H9 (cell line): Measurements from ENCODE around the gene PHACTR4. TPM values are rescaled to one million over a fixed set of nuclear protein-coding genes. Genes with fewer than 3 reads are reported as not detected.

Source experiments
- DNase-seq: peaks from one replicate; pipeline ENCODE4 v3.0.0-alpha.2; 2017
- H2AFZ ChIP-seq: one replicate; pipeline ENCODE4 v1.6.1; 2013; ENCODE audit warnings: mild to moderate bottlenecking, low read length, control low read depth, moderate library complexity
- H2AK5ac ChIP-seq: 2 replicates; pipeline ENCODE4 v1.6.1; 2013; ENCODE audit warnings: low read length, control low read depth, mixed read lengths; ENCODE audit not compliant: insufficient read length
- H2BK120ac ChIP-seq: one replicate; pipeline ENCODE4 v1.6.1; 2013; ENCODE audit warnings: low read depth, mild to moderate bottlenecking, low read length, control low read depth, inconsistent platforms; ENCODE audit not compliant: poor library complexity, severe bottlenecking
- H2BK12ac ChIP-seq: 2 replicates; pipeline ENCODE4 v1.6.1; 2013; ENCODE audit warnings: low read length, control low read depth, mixed read lengths, low read depth; ENCODE audit not compliant: insufficient read length
- H2BK15ac ChIP-seq: 2 replicates; pipeline ENCODE4 v1.6.1; 2013; ENCODE audit warnings: low read depth, low read length, control low read depth
- H2BK20ac ChIP-seq: one replicate; pipeline ENCODE4 v1.6.1; 2013; ENCODE audit warnings: low read depth, mild to moderate bottlenecking, low read length, control low read depth, inconsistent platforms; ENCODE audit not compliant: poor library complexity, severe bottlenecking
- H2BK5ac ChIP-seq: 2 replicates; pipeline ENCODE4 v1.6.1; 2013; ENCODE audit warnings: low read length, control low read depth, mixed read lengths; ENCODE audit not compliant: insufficient read length
- H3K14ac ChIP-seq: 2 replicates; pipeline ENCODE4 v1.6.1; 2013; ENCODE audit warnings: low read length, control low read depth; ENCODE audit not compliant: insufficient read depth
- H3K18ac ChIP-seq: 2 replicates; pipeline ENCODE4 v1.6.1; 2013; ENCODE audit warnings: low read depth, mild to moderate bottlenecking, mixed read lengths, low read length, control low read depth; ENCODE audit not compliant: insufficient read length
- H3K23ac ChIP-seq: 2 replicates; pipeline ENCODE4 v1.6.1; 2013; ENCODE audit warnings: low read length, control low read depth, mixed read lengths, low read depth; ENCODE audit not compliant: insufficient read length
- H3K23me2 ChIP-seq: 2 replicates; pipeline ENCODE4 v1.6.1; 2013; ENCODE audit warnings: low read depth, mild to moderate bottlenecking, mixed read lengths, low read length, control low read depth; ENCODE audit not compliant: insufficient read length, poor library complexity, severe bottlenecking
- H3K27ac ChIP-seq: 2 replicates; pipeline ENCODE4 v1.5.1; 2013; ENCODE audit warnings: low read length, control low read depth, mixed read lengths, low read depth; ENCODE audit not compliant: insufficient read length
- H3K27me3 ChIP-seq: 2 replicates; pipeline ENCODE4 v1.6.1; 2013; ENCODE audit warnings: low read length, control low read depth, inconsistent platforms; ENCODE audit not compliant: insufficient read depth
- H3K4ac ChIP-seq: 2 replicates; pipeline ENCODE4 v1.6.1; 2013; ENCODE audit warnings: low read depth, mild to moderate bottlenecking, control low read depth, inconsistent platforms, low read length, moderate library complexity
- H3K4me1 ChIP-seq: 2 replicates; pipeline ENCODE4 v1.6.1; 2013; ENCODE audit warnings: low read length, control low read depth, inconsistent platforms; ENCODE audit not compliant: insufficient read depth
- H3K4me2 ChIP-seq: 2 replicates; pipeline ENCODE4 v1.6.1; 2013; ENCODE audit warnings: low read length, control low read depth, mixed read lengths; ENCODE audit not compliant: insufficient read length, insufficient read depth
- H3K56ac ChIP-seq: 2 replicates; pipeline ENCODE4 v1.6.1; 2013; ENCODE audit warnings: low read depth, mild to moderate bottlenecking, mixed read lengths, low read length, control low read depth; ENCODE audit not compliant: insufficient read length
- H3K79me1 ChIP-seq: 2 replicates; pipeline ENCODE4 v1.6.1; 2013; ENCODE audit warnings: low read depth, mild to moderate bottlenecking, moderate library complexity, low read length, control low read depth, inconsistent platforms; ENCODE audit not compliant: insufficient read depth, poor library complexity, severe bottlenecking
- H3K79me2 ChIP-seq: 2 replicates; pipeline ENCODE4 v1.6.1; 2013; ENCODE audit warnings: low read length, control low read depth, inconsistent platforms; ENCODE audit not compliant: insufficient read depth
- H3K9ac ChIP-seq: 2 replicates; pipeline ENCODE4 v1.6.1; 2013; ENCODE audit warnings: low read length, control low read depth, mixed read lengths; ENCODE audit not compliant: insufficient read length; ENCODE audit errors: extremely low read depth
- H3K9me3 ChIP-seq: one replicate; pipeline ENCODE4 v1.6.1; 2013; ENCODE audit warnings: low read depth, low read length, inconsistent platforms; ENCODE audit not compliant: control insufficient read depth
- H3T11ph ChIP-seq: one replicate; pipeline ENCODE4 v1.6.1; 2013; ENCODE audit warnings: mild to moderate bottlenecking, low read length, control low read depth, inconsistent platforms
- H4K20me1 ChIP-seq: one replicate; pipeline ENCODE4 v1.6.1; 2013; ENCODE audit not compliant: control insufficient read depth, insufficient read length, insufficient read depth
- H4K5ac ChIP-seq: 2 replicates; pipeline ENCODE4 v1.6.1; 2013; ENCODE audit warnings: low read depth, mild to moderate bottlenecking, mixed read lengths, low read length, control low read depth; ENCODE audit not compliant: insufficient read length
- H4K8ac ChIP-seq: replicated peaks from 2 replicates; pipeline ENCODE4 v1.6.1; 2013; ENCODE audit warnings: low read length, control low read depth, mixed read lengths, low read depth; ENCODE audit not compliant: insufficient read length
- H4K91ac ChIP-seq: 2 replicates; pipeline ENCODE4 v1.6.1; 2013; ENCODE audit warnings: low read depth, mild to moderate bottlenecking, moderate library complexity, mixed read lengths, low read length, control low read depth; ENCODE audit not compliant: insufficient read length
- H3K27ac Mint-ChIP-seq, 3 experiments: 2 replicates in 2 of 3; 3 replicates in 1 of 3; pipeline ENCODE4 v1.8.0; 2020 to 2021; ENCODE audit warnings: mixed read lengths in 3 of 3, mild to moderate bottlenecking in 1 of 3, moderate library complexity in 1 of 3
- H3K27me3 Mint-ChIP-seq: 2 replicates; pipeline ENCODE4 v1.8.0; 2021; ENCODE audit warnings: low read depth, mild to moderate bottlenecking, moderate library complexity, mixed read lengths
- H3K36me3 Mint-ChIP-seq, 3 experiments: 2 replicates in 2 of 3; 3 replicates in 1 of 3; pipeline ENCODE4 v1.8.0; 2020 to 2021; ENCODE audit warnings: low read depth in 3 of 3, mixed read lengths in 3 of 3; ENCODE audit not compliant: insufficient read depth in 1 of 3
- H3K4me1 Mint-ChIP-seq, 2 experiments: 2 replicates each; pipeline ENCODE4 v1.8.0; 2020; ENCODE audit warnings: mixed read lengths in 2 of 2
- H3K4me3 Mint-ChIP-seq, 2 experiments: 2 replicates in 1 of 2; 3 replicates in 1 of 2; pipeline ENCODE4 v1.8.0; 2020 to 2021; ENCODE audit warnings: mild to moderate bottlenecking in 2 of 2, mixed read lengths in 2 of 2, moderate library complexity in 1 of 2
- H3K9me3 Mint-ChIP-seq, 2 experiments: 2 replicates in 1 of 2; 3 replicates in 1 of 2; pipeline ENCODE4 v1.8.0; 2020; ENCODE audit warnings: mild to moderate bottlenecking in 2 of 2, mixed read lengths in 2 of 2, moderate library complexity in 1 of 2
- CTCF ChIP-seq: fragments of 200-600 bp; sonication (generic); conservative IDR thresholded peaks from 3 replicates; pipeline ENCODE4 v1.8.0; 2021; ENCODE audit warnings: antibody characterized with exemption, mild to moderate bottlenecking
- whole genome bisulfite sequencing: extraction: QIAGEN DNeasy Blood & Tissue Kit; methylation state at CpG from one replicate; pipeline ENCODE4 v1.1.7; 2013; ENCODE audit warnings: missing lambda C conversion rate, low lambda C conversion rate, mixed read lengths; ENCODE audit not compliant: insufficient read length; ENCODE audit errors: extremely low coverage; 5-methylcytosine and 5-hydroxymethylcytosine counted together
- total RNA-seq: library from RNA; stranded (reverse); gene quantifications from 2 replicates; pipeline ENCODE4 v1.2.1, GENCODE V29; 2021

The PHACTR4 gene
- total RNA-seq, 1 experiment from 2014 or later, result 54.0 TPM

- H3K4me1 ChIP-seq, result peaks cover 3% of the 10 kb centered on the region; the same call in 1 of the 2 replicates
- H3K27ac ChIP-seq, result no peak overlapping the region
- no peaks in the 10 kb centered on the region for H3K79me1 ChIP-seq
- no peaks in the 10 kb centered on the region for H3K27me3 ChIP-seq
- no peak overlapping the region for H3K23ac ChIP-seq
- no peak overlapping the region for H2BK15ac ChIP-seq
- H2BK20ac ChIP-seq, result no peak overlapping the region
- no peaks in the 10 kb centered on the region for H3K9me3 ChIP-seq
- H3K4me1 Mint-ChIP-seq, result peaks cover 13 to 14% of the 10 kb centered on the region in 2 experiments
- no peak overlapping the region for H2BK5ac ChIP-seq
- no peak overlapping the region for H3K56ac ChIP-seq
- H3K27ac Mint-ChIP-seq, result peak overlapping the region in 1 of 3 experiments; percentile 23; a peak in 3 of 7 replicates
- H4K8ac ChIP-seq, result no peak overlapping the region
- WGBS, result no CpG with 5 or more reads among the region's 1 CpG
- no peak overlapping the region for H4K91ac ChIP-seq
- no peak overlapping the region for H2BK120ac ChIP-seq
- H2BK12ac ChIP-seq, result no peak overlapping the region
- no peak overlapping the region for H3K14ac ChIP-seq
- no peak overlapping the region for H2AFZ ChIP-seq
- no peak for DNase-seq
- no peaks in the 10 kb centered on the region for H3K23me2 ChIP-seq
- H4K20me1 ChIP-seq, result no peaks in the 10 kb centered on the region
- peaks cover 3% of the 10 kb centered on the region; the same call in 1 of the 2 replicates for H3K79me2 ChIP-seq
- no peak overlapping the region for H3K4me3 Mint-ChIP-seq
- no peak overlapping the region for H3K9ac ChIP-seq
- H3K4ac ChIP-seq, result no peak overlapping the region
- H4K5ac ChIP-seq, result no peak overlapping the region
- no peak overlapping the region for H3K4me2 ChIP-seq
- no peak overlapping the region for H3K18ac ChIP-seq
- H3K27me3 Mint-ChIP-seq, result no peaks in the 10 kb centered on the region
- TF ChIP-seq CTCF, result no peak
- H3K36me3 Mint-ChIP-seq, result peaks cover 0 to 16% (median 11%) of the 10 kb centered on the region in 3 experiments; a peak in 5 of 7 replicates
- no peak overlapping the region for H3T11ph ChIP-seq
- no peak overlapping the region for H2AK5ac ChIP-seq
- no peaks in the 10 kb centered on the region for H3K9me3 Mint-ChIP-seq
Measured at GRCh38 chr1:28401760-28402159, 32.2 kb downstream of the PHACTR4 start.
